Stimulated activated CD4-positive, alpha-beta T cell treated with anti-CD3 and anti-CD28 coated beads, Interleukin-4, amount 100 ng/mL, for 4 hours (primary cell): ENCODE measurements around the gene INPPL1.

ENCODE experiments used
- DNase-seq, 2 experiments: peaks; one replicate each; pipeline ENCODE4 v3.0.0-alpha.2; 2020

INPPL1 gene

DNA sequence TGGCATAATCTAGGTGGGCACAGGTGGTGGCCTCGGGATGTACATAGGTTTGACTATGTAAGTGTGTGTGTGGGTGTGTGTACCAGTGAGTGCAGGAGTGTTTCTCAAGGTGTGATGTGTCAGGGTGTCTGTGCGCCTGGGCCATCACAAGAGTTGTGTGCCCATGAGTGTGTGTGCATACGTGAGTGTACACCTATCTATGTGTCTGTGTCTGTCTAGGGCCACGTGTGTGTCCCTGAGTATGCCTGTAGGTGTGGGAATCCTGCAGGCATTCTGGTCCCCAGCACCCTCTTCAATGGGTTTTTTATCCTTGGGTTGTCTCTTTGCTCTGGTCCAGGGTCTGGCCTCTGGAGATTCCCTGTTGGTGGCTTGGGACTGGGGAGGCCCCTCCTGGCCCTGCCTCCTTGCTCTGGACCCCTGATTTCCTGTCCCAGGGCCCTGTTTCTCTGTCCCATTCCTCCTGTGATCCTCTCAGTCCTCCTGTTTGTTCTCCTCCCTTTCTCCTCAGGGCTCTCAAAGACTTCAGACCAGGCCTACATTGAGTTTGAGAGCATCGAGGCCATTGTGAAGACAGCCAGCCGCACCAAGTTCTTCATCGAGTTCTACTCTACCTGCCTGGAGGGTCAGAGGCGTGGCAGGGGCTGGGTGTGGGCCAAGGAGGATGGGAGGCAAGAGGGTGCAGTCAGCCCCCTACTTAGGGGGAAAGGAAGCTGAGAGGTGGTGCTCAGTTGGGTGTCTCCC lies 9.4 kb downstream of the INPPL1 start:
- no peak for DNase-seq

DNA sequence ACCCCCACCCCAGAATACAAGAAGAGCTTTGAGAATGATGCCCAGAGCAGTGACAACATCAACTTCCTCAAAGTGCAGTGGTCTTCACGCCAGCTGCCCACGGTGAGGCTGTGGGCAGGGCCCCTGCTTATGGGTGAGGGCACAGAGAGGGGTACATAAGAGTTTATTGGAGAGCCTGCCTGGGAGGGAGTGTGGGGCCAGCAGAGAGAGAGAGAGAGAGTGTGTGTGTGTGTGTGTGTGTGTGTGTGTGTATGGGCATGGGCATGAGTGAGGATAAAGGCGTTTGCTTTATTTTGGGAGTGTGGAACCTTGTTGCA lies 9.9 kb downstream of the INPPL1 start:
- no peak for DNase-seq

DNA sequence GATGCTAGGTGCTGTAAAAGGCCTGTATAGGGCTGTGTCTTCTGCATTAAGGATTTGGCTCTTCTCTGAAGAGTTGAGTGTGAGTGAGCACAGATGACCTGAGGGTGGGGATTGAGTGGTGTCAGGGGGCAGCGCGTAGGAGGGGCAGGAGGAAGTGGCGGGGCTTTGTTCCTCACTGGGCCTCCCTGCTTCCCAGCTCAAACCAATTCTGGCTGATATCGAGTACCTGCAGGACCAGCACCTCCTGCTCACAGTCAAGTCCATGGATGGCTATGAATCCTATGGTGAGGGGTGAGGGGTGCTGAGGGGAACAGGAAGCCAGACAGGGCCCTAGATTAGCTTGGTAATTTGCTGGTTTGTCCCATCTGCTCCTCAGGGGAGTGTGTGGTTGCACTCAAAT lies 10.4 kb downstream of the INPPL1 start:
- DNase-seq = no peak

DNA sequence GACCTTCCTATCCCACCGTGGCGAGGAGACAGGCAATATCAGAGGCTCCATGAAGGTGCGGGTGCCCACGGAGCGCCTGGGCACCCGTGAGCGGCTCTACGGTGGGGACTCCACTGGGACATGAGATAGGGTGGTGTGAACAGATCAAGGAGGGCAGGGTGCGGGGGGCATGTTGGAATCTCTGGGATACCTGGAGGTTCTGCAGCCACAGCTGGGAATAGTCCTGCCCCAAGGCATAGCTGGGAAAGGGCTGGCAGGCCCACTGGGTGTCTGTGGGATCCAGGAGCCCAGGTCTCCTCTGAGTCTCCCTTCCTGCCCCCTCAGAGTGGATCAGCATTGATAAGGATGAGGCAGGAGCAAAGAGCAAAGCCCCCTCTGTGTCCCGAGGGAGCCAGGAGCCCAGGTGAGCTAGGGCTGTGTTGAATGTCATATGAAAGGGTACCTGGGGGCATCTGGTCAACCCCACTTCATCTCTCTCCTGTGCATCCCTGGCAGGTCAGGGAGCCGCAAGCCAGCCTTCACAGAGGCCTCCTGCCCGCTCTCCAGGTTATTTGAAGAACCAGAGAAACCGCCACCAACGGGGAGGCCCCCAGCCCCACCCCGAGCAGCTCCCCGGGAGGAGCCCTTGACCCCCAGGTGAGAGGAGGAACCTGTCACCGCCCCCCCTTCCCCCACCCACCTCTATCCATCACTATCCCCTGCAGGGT lies 10.9 kb downstream of the INPPL1 start:
- no peak for DNase-seq

DNA sequence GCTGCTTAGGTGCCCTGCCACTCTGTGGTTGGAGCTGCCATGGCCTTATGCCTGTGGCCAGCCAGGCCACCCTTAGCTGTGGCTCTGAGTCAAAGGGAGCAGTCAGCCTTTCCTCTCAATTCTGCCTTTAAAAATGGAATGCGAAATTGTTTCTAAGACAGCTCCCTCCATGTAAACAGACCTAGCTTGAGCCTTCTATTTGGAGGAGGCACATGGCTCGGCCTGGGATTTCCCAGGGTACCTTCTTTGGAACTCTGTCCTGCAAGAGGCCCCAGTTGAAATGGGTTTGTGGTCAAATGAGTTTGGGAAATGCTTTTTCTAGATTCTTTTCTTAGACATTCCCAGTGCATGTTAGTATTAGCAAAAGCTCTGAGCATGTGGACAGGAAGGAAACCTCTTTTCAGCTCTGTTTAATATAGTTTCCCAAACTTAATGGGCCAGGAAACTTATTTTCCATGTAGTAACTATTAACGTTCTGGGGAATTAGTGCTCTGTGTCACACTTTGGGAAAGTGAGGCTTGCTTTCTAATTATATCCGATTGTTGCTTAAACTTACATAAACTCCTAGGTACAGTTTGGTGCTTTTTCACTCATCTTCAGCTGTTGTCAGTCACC lies 11.6 kb downstream of the INPPL1 start:
- DNase-seq = no peak

DNA sequence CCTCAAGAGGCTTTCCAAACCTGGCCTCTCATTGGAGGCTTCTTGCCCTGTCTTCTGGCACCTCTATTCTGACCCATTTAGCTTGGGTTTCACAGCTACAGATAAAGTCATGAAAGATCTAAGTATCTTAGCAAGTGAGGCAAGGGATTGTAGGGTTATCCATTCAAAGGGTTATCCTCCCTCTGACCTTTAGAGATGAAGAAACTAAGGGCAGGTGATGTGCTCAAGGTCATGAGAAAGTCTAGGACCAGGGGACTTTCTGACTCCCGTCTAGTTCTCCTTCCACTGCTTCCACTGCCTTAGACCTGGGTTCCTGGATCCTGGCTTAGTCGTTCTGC lies 12.2 kb downstream of the INPPL1 start:
- DNase-seq = no peak

DNA sequence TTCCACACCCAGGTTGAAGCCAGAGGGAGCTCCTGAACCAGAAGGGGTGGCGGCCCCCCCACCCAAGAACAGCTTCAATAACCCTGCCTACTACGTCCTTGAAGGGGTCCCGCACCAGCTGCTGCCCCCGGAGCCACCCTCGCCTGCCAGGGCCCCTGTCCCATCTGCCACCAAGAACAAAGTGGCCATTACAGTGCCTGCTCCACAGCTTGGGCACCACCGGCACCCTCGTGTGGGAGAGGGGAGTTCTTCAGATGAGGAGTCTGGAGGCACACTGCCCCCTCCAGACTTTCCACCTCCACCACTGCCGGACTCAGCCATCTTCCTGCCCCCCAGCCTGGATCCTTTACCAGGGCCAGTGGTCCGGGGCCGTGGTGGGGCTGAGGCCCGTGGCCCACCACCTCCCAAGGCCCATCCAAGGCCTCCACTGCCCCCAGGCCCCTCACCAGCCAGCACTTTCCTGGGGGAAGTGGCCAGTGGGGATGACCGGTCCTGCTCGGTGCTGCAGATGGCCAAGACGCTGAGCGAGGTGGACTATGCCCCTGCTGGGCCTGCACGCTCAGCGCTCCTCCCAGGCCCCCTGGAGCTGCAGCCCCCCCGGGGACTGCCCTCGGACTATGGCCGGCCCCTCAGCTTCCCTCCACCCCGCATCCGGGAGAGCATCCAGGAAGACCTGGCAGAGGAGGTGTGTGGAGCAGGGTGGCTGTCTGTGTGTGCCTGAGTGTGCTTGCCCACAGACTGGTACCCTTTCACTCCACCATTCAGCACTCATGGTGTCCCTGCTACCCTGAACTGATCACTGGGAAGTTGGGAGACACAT lies 12.8 kb downstream of the INPPL1 start:
- no peak for DNase-seq

DNA sequence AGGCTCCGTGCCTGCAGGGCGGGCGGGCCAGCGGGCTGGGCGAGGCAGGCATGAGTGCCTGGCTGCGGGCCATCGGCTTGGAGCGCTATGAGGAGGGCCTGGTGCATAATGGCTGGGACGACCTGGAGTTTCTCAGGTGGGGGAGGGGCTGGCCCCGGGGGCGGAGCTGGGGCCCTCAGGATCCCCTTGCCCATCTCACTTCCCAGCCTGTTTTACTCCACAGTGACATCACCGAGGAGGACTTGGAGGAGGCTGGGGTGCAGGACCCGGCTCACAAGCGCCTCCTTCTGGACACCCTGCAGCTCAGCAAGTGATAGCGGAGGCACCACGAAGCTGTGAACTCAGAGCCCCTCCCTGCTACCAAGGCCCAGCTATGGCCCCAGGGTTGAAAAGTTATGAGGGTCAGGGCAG lies 13.5 kb downstream of the INPPL1 start:
- peak; percentile 32 to 43 for DNase-seq

DNA sequence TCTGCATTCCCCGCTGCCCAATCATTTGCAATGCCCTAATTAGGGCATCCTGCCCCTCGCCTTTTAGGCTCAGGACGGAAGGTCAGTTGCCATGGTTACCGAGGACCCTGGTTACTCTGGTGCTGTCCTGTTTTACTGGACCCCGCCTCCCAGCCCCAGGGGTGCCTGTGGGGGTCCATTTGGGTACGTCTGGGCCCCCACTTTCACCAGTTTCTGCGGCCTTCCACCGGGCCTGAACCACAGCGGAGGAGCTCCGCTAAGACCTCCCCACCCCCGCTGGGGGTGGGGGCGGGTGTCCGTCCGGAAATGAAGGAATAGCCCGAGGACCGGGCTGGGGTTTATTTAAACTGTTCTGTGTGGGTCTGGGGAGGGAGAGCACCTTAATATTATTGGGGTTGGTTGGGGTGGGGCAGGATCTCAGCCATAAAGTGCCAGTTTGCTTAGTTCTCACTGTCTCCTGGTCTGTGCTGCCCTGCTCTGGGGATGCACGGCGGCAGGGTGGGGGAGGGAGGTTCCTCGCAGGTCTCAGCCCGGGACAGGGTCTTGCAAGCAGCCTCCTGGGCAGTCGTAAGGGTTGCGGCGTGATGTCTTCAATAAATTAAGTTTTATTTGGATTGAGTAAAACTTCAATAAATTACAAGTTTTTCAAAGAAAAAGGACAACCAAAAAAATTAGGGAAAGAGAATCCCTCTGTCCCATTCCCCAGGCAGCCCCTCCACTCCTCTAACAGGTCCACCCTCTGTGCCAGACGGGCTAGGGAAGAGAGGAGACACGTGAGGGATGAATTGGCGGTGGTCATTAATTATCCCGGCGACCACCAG lies 14.1 kb downstream of the INPPL1 start:
- DNase-seq = no peak

DNA sequence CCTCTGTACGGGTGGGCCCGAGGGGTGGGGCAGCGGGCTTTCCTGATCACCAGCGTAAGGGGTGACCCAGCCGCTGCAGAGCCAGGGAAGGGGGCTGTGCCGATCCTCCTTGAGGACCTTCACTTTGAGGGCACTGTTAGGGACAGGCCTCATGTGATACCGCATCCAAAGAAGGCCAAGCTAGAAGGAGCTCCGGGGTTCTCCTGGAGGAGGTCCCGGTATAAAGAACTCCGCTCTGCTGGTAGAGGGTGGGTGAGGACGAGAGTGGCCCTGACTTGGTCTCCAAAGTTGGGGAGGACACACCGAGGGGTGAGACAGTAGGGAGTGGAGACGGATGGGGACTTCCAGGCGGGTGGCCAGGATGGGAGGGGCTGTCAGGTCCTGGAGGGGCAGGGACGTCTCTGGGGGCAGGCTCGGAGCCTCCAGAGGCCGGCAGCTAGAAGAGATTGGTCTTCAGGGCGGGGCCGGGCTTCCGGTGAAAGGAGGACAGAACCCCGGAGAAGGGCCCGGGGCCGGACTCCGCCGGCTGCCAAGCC lies 14.8 kb downstream of the INPPL1 start:
- DNase-seq = no peak

DNA sequence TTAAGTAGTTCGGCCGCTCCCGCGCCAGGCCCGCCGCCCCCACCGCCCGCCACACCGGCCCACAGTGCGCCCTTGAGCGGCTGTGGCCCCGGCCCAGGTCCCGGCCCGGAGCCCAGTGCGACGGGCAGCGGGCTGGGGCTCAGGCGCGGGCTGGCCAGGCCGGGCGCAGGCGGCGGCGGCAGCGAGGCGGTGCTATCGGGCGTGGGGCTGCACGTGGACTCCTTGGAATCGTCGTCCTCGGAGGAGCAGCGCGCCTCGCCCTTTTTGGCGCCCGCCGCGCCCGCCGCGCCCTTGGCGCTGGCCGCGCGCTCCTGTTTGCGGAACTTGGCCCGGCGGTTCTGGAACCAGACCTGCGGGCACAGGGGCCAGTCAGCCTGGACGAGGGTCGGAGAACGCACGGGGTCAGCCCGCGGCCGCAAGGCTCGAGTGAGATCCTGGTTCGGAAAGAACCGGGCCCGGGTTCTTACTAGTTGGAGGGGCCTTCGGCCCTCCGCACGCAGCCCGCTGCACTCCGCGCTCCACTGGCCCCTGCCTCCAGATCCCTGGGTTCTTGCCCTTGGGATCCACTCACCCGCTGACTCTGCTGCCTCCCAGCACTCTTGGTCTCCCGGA lies 15.4 kb downstream of the INPPL1 start:
- no peak for DNase-seq

DNA sequence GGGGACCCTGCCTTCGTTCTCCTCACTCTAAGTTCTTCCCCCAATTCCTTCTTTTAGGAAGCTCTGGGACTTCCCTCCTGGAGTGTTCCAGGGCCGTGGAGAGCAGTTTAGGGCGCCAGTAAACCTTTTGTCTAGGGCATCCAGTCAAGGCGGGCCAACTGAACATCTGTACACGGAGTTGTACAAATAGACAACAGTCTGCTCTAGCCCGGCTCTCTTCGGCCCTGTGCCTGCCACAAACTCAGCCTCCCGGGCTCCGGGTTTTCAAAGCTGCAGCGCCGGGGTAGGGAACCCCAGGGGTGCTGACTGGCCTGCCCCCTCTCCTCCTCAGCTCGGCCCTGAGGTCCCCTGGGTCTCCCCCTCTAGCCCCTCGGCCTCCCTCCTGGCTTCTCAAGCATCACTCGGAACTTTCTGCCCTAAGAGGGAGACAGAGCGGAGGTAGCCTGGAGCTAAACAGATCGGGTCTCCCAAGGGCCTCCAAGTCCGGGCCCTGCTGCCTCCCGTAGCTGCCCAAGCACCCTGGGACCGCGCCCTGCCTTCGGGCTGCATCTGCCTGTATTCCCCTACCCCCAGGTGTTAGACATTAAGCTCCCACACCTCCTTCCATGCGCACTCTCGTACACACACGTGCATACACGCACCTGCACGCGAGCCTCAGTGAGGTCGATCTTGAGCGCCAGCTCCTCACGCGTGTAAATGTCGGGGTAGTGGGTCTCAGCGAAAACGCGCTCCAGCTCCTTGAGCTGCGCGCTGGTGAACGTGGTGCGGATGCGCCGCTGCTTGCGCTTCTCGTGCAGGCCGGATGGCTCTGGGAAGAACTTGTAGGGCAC lies 16.1 kb downstream of the INPPL1 start:
- DNase-seq = no peak

DNA sequence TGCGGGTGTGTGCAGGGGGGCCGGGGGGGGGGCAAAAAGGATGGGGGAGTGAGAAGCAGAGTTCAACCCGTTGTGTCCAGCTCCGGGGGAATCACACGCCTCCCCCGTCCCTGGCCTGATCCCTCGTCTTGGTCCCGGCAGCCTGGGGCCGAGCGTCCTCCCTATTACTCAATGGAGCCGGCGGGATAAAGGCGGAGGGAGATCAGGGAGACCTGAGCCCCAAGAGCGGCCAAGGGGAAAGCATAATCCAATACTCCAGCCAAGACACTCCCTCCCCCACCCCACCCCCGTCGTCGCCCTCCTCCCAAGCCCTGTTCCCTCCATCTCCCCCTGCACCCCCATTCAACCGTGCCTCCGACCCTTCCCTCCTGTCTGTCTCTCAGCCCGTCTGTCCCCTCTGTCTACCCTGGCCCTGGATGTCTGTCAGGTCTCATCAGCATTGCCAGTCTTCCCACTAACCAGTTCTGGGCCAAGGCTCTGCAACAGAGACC lies 16.8 kb downstream of the INPPL1 start:
- no peak for DNase-seq

DNA sequence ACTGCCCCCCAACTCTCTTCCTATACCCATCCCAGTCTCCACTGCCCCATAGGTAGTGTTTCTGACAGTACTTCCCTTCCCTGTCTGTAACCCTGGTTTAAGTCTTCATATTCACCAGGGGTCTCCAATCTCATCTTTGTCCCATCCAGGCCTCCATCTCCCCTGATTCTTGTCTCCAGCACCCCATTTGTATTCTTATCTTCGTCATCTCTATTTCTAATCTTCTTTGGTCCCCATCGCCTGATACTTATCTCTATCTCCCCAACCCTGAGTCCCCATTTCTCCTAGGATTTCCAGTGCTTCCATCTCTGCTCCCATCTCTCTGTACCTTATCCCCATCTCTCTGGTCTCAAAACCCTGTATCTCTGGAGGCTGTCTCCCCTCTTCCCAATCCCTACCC lies 17.6 kb downstream of the INPPL1 start:
- DNase-seq = no peak

DNA sequence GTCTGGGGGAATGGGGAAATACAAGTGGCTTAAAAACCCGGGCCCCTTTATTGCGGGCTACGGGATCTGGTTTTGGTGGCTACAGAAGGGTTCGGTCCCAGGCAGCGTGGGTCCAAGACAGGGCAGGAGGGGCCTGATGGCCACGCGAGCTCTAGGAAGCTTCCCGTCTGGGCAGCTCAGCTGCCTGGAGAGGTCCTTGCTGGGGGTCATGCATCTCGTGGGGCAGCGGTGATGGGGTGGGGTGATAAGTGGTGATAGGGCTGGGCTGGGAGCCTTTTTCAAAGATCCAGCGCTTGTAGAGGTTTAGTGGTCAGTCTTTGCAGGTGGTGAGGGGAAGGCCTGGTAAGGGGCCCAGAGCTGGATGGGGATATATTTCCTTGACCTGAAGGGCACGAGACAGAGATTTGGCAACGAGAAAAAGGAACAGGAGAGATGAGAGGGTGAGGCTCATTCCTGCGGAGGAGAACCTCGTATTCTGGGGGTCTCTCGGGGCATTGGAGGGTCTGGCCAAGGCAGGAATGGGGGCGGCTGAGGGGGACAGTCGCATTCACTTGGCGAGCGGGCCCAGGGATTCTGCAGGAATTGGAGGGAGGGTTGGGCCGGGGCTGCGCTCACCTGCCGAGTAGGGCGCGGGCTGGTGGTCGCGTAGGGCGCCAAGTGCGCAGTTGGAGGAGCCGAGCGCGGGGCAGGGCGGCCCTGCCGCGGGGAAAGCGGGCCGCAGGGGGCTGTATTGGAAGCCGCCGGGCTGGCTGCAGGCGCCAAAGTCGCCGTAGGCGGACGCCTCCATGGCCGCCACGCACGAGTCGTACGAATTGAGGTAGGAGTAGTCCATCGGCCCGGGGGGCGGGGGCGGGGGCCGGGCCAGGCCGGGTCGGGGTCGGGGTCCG lies 18.8 kb downstream of the INPPL1 start:
- DNase-seq = no peak

DNA sequence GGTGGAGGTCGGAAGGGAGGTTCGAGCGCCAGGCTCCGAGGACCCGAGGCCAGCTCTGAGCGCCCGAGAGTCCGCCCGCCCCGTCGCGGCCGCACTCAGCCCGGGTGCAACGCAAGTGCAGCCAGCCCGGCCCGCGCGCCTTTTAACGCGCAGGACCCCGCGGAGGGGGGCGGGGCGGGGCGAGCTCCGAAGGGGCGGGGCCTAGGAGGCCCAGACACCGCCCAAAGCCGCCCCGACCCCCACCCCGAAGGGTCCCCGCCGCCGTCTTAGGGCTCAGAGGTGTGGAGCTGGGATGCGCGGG lies 19.4 kb downstream of the INPPL1 start, which contains the start of gene PHOX2A:
Gene PHOX2A (minus strand): TSS at position 117 of the 301 bp plus-strand sequence. CDS start 172 bp downstream, outside the sequence.
- DNase-seq = no peak

DNA sequence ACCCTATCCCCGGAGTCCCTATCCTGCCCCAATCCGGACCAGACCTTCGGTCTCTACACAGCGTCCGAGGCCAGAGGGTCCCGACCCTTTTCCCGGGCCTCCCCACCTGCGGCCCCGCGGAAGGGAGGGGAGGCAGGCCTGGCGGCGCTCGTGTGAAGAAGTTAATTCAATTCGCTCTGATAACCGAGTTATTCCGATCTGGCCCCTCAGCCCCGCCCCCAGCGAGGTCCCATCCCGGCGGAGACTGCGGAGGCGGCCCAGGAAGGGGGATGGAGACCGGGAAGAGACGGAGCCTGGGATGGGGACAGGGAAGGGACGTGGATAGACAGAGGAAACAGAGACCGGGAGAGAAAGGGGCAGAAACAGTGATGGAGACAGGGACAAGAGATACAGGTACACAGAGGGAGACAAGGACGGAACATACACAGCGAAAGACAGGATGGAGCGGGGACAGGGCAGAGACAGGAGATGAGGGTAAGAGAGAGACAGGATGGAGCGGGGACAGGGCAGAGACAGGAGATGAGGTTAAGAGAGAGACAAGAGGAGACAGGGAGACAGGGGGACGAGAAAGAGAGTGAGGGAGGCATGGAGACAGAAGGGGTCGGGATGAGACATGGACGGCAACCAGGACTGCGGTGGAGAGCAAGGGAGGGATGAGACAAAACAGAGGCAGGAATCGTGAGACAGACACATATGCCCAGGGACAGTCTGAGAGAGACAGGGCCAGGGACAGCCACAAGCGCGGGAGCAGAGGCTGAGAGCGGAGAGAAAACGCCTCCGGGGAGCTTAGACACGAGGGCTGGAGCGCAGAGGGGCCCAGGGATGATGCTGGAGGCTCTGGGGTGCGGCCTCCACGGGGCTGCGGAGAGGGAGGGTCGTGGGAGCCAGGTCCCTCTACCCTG lies 20.0 kb downstream of the INPPL1 start:
- no peak for DNase-seq

DNA sequence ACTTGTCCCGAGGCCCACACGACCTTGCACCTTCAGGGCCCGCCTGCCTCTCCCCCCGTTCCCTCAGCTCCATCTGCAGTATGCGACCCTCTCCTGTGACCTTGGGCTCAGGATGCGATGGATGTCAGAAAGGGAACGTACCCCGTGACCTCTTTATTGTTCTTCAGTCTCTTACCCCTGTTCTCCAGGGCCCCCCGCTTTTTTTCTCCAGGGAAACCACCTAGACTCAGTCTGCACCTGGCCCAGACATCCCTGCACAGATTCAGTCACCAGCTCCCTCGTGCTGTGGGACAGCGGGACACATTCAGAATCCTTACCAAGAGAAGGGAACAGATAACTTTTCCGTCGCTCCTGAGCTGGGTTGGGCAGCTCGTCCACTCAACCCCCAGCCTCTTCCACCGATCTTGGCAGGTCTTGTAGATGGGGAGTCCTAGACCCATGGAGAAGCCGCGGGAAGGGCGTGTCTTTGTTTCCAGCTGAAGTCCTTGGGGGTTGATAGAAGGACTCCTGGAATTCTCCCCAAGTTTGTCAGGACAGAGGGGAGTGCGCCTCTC lies 20.8 kb downstream of the INPPL1 start:
- DNase-seq = no peak
